SIG-M5 treated with dmso at 0.1 percent for 504 hours (cell line): ENCODE measurements around the gene PKP2.
"Not testable (repeated sequence)": the region's sequence is repeated elsewhere in the genome, so short reads cannot be mapped to it uniquely, and the experiment has no call there.

ENCODE experiments used
- DNase-seq: peaks from one replicate; lab custom pipeline; 2025; ENCODE audit not compliant: unreplicated experiment; lab: John Stamatoyannopoulos, UW

Gene PKP2

GRCh38 chr12:32897281-32897610, 669 bp upstream of the PKP2 start:
- peak; percentile 40 for DNase-seq

GRCh38 chr12:32895688-32896431, 717 bp downstream of the PKP2 start:
- DNase-seq = no peak

GRCh38 chr12:32894566-32894965, 2.0 kb downstream of the PKP2 start:
- DNase-seq = peak; percentile 17

GRCh38 chr12:32893458-32893857, 3.1 kb downstream of the PKP2 start:
- DNase-seq = no peak

GRCh38 chr12:32893043-32893442, 3.5 kb downstream of the PKP2 start:
- no peak for DNase-seq

GRCh38 chr12:32892369-32892768, 4.2 kb downstream of the PKP2 start:
- DNase-seq = not testable (repeated sequence)

- no peak for DNase-seq
Measured at GRCh38 chr12:32891956-32892355, 4.6 kb downstream of the PKP2 start.

GRCh38 chr12:32891526-32891925, 5.1 kb downstream of the PKP2 start:
- DNase-seq = no peak

GRCh38 chr12:32889011-32889760, 7.4 kb downstream of the PKP2 start:
- no peak for DNase-seq

- DNase-seq = no peak
Measured at GRCh38 chr12:32887058-32887457, 9.5 kb downstream of the PKP2 start.

GRCh38 chr12:32885831-32886230, 10.7 kb downstream of the PKP2 start:
- DNase-seq = no peak

- no peak for DNase-seq
Measured at GRCh38 chr12:32884962-32885361, 11.6 kb downstream of the PKP2 start.

- no peak for DNase-seq
Measured at GRCh38 chr12:32881702-32882101, 14.9 kb downstream of the PKP2 start.

- DNase-seq = no peak
Measured at GRCh38 chr12:32881107-32881506, 15.5 kb downstream of the PKP2 start.

- not testable (repeated sequence) for DNase-seq
Measured at GRCh38 chr12:32879066-32879465, 17.5 kb downstream of the PKP2 start.

- DNase-seq = no peak
Measured at GRCh38 chr12:32877601-32878459, 18.7 kb downstream of the PKP2 start.

- DNase-seq = no peak
Measured at GRCh38 chr12:32876004-32876403, 20.6 kb downstream of the PKP2 start.

- no peak for DNase-seq
Measured at GRCh38 chr12:32874975-32875374, 21.6 kb downstream of the PKP2 start.

GRCh38 chr12:32874078-32874477, 22.5 kb downstream of the PKP2 start:
- DNase-seq = no peak

- not testable (repeated sequence) for DNase-seq
Measured at GRCh38 chr12:32872416-32872815, 24.2 kb downstream of the PKP2 start.

- no peak for DNase-seq
Measured at GRCh38 chr12:32870716-32871115, 25.9 kb downstream of the PKP2 start.

GRCh38 chr12:32868885-32869284, 27.7 kb downstream of the PKP2 start:
- no peak for DNase-seq
